K562 (cell line): ENCODE data around the gene SLC9A3. TPM values are rescaled to one million over a fixed set of nuclear protein-coding genes. Genes with fewer than 3 reads are reported as not detected.

Source experiments
- ATAC-seq: fragments of 200-7000 bp; cut with Tn5 transposase; 3 replicates; pipeline ENCODE4 v1.9.1; 2020; ENCODE audit warnings: moderate library complexity
- BruUV-seq: library from RNA; stranded (reverse); fragments of 400-500 nt; replicated peaks from 2 replicates; lab custom pipeline; 2021; lab: Mats Ljungman, UMichigan
- CTCF ChIA-PET: fragments of 300-600 bp; formaldehyde crosslinking; extraction: SDS; loops from one replicate; lab custom pipeline; 2021; ENCODE audit warnings: low intra/inter-chr PET ratio; lab: Yijun Ruan, JAX
- POLR2A ChIA-PET: fragments of 300-600, 350-650 bp; sonication (Branson Sonifier 250); formaldehyde crosslinking; extraction: SDS; loops from one replicate; lab custom pipeline; 2021; ENCODE audit warnings: antibody characterized with exemption, inconsistent platforms; lab: Yijun Ruan, JAX
- DNase-seq, 4 experiments: peaks; one replicate each; pipeline versions ENCODE4 v3.0.0 to v3.0.0-alpha.2; 2011 to 2018; ENCODE audit warnings: low spot score in 3 of 4, mixed read lengths in 3 of 4; ENCODE audit errors: extremely low read depth in 1 of 4
- FAIRE-seq: peaks from 2 replicates; lab custom pipeline; 2011; peaks lifted over from hg19 to GRCh38; lab: Jason Lieb, UNC
- H2AFZ ChIP-seq: 2 replicates; pipeline ENCODE4 v1.6.0; 2011; ENCODE audit warnings: low read depth, low read length, control low read depth, inconsistent platforms
- H3K27ac ChIP-seq: fragments of 200-600 bp; 3 replicates; pipeline ENCODE4 v1.8.0; 2011; ENCODE audit warnings: low read depth, mild to moderate bottlenecking, control low read depth, inconsistent platforms, low read length, moderate library complexity, mixed read lengths; ENCODE audit errors: extremely low read depth
- H3K27me3 ChIP-seq, 2 experiments: fragments of 300-600 bp in 1 of 2; 2 replicates in 1 of 2; 3 replicates in 1 of 2; pipeline versions ENCODE4 v1.6.0 to v1.8.0; 2011; ENCODE audit warnings: inconsistent platforms in 2 of 2, low read length in 2 of 2, mild to moderate bottlenecking in 1 of 2, mixed read lengths in 1 of 2, moderate library complexity in 1 of 2; ENCODE audit not compliant: control insufficient read depth in 2 of 2, insufficient read depth in 2 of 2
- H3K36me3 ChIP-seq: fragments of 300-600 bp; 3 replicates; pipeline ENCODE4 v1.8.0; 2011; ENCODE audit warnings: mild to moderate bottlenecking, low read length, inconsistent platforms; ENCODE audit not compliant: control insufficient read depth, insufficient read depth
- H3K4me1 ChIP-seq, 2 experiments: fragments of 200-600 bp in 1 of 2; replicated peaks in 1 of 2; 2 replicates in 1 of 2; 3 replicates in 1 of 2; pipeline versions ENCODE4 v1.5.1 to v1.8.0; 2011; ENCODE audit warnings: inconsistent platforms in 2 of 2, low read length in 2 of 2, mild to moderate bottlenecking in 1 of 2, mixed read lengths in 1 of 2, moderate library complexity in 1 of 2; ENCODE audit not compliant: control insufficient read depth in 2 of 2, insufficient read depth in 2 of 2
- H3K4me2 ChIP-seq: 2 replicates; pipeline ENCODE4 v1.6.1; 2011; ENCODE audit warnings: low read length, control low read depth, inconsistent platforms, mixed read lengths; ENCODE audit not compliant: insufficient read depth
- H3K4me3 ChIP-seq: fragments of 200-600 bp; sonication (generic), shearing (Covaris generic); 2 replicates; pipeline ENCODE4 v1.5.1; 2016; ENCODE audit warnings: control low read depth, inconsistent platforms
- H3K79me2 ChIP-seq: fragments of 200-600 bp; 3 replicates; pipeline ENCODE4 v1.8.0; 2011; ENCODE audit warnings: low read length, inconsistent platforms; ENCODE audit not compliant: control insufficient read depth, insufficient read depth
- H3K9ac ChIP-seq, 2 experiments: 2 replicates each; pipeline versions ENCODE4 v1.6.0 to v1.6.1; 2011; ENCODE audit warnings: low read depth in 2 of 2, low read length in 2 of 2, control low read depth in 1 of 2, inconsistent platforms in 1 of 2, mild to moderate bottlenecking in 1 of 2, mixed read lengths in 1 of 2; ENCODE audit not compliant: insufficient read depth in 1 of 2
- H3K9me1 ChIP-seq: one replicate; pipeline ENCODE4 v1.6.0; 2011; ENCODE audit warnings: inconsistent platforms, mild to moderate bottlenecking, low read length, moderate library complexity; ENCODE audit not compliant: control insufficient read depth, insufficient read depth
- H3K9me3 ChIP-seq: replicated peaks from 2 replicates; pipeline ENCODE4 v1.5.1; 2011; ENCODE audit warnings: low read depth, low read length, inconsistent platforms; ENCODE audit not compliant: control insufficient read depth, insufficient read depth
- H4K20me1 ChIP-seq: replicated peaks from 2 replicates; pipeline ENCODE4 v1.6.1; 2011; ENCODE audit warnings: low read length, inconsistent platforms, mixed read lengths; ENCODE audit not compliant: control insufficient read depth, insufficient read depth
- CREB1 ChIP-seq, 2 experiments: sonication (generic) in 1 of 2; formaldehyde crosslinking in 1 of 2; IDR thresholded peaks; 2 replicates each; pipeline versions ENCODE4 v1.6.1 to v1.8.0; 2012 to 2022; ENCODE audit warnings: inconsistent platforms in 1 of 2, mild to moderate bottlenecking in 1 of 2, missing genetic modification reagents in 1 of 2, moderate library complexity in 1 of 2
- CUX1 ChIP-seq: fragments of 200-800 bp; sonication (Bioruptor generic); IDR thresholded peaks from 2 replicates; pipeline ENCODE4 v1.6.1; 2016; ENCODE audit warnings: missing genetic modification characterization, missing compliant biosample characterization
- EP300 ChIP-seq: IDR thresholded peaks from 2 replicates; pipeline ENCODE4 v1.6.1; 2012; ENCODE audit warnings: low read length, improper control_type of control experiment
- FOXJ3 ChIP-seq: sonication (generic); formaldehyde crosslinking; IDR thresholded peaks from 2 replicates; pipeline ENCODE4 v1.4.0; 2020; ENCODE audit warnings: mild to moderate bottlenecking, missing genetic modification reagents
- HINFP ChIP-seq: fragments of 450-650 bp; conservative IDR thresholded peaks from 2 replicates; pipeline ENCODE4 v1.6.1; 2016; ENCODE audit warnings: missing genetic modification characterization, low read depth, mild to moderate bottlenecking, control low read depth, missing compliant biosample characterization
- MEF2D ChIP-seq: conservative IDR thresholded peaks from 2 replicates; pipeline ENCODE4 v1.6.1; 2016; ENCODE audit warnings: low read depth, missing genetic modification characterization, missing compliant biosample characterization
- NCOA1 ChIP-seq: fragments of 450-650 bp; IDR thresholded peaks from 2 replicates; pipeline ENCODE4 v1.6.1; 2016; ENCODE audit warnings: low read depth
- NEUROD1 ChIP-seq: fragments of 150-350 bp; IDR thresholded peaks from 2 replicates; pipeline ENCODE4 v1.6.1; 2014; ENCODE audit warnings: borderline replicate concordance, low read length, low read depth; ENCODE audit not compliant: partially characterized antibody
- PRMT5 ChIP-seq: sonication (generic); formaldehyde crosslinking; IDR thresholded peaks from 2 replicates; pipeline ENCODE4 v1.5.0; 2020; ENCODE audit warnings: missing genetic modification reagents
- ZBTB11 ChIP-seq, 3 experiments: fragments of 200-800 bp in 1 of 3; fragments of 250-450 bp in 1 of 3; fragments of 450-650 bp in 1 of 3; sonication (Bioruptor Pico) in 1 of 3; sonication (Bioruptor generic) in 1 of 3; formaldehyde crosslinking in 1 of 3; IDR thresholded peaks; 2 replicates each; pipeline versions ENCODE4 v1.6.1 to v1.8.0; 2016 to 2022; ENCODE audit warnings: mild to moderate bottlenecking in 2 of 3, missing genetic modification characterization in 2 of 3, missing compliant biosample characterization in 1 of 3, moderate library complexity in 1 of 3
- ZNF444 ChIP-seq: fragments of 250-450 bp; sonication (Bioruptor Pico); IDR thresholded peaks from 2 replicates; pipeline ENCODE4 v1.4.0; 2020; ENCODE audit warnings: mild to moderate bottlenecking, moderate library complexity
- ZNF785 ChIP-seq: fragments of 250-450 bp; sonication (Bioruptor Pico); IDR thresholded peaks from 2 replicates; pipeline ENCODE4 v1.4.0; 2020; ENCODE audit warnings: mild to moderate bottlenecking
- WGBS: fragments of 100-300 bp; shearing (Covaris generic); methylation state at CpG from one replicate; pipeline ENCODE4 v1.1.6; 2016; ENCODE audit warnings: low coverage, mixed read lengths; ENCODE audit not compliant: insufficient coverage; ENCODE audit errors: missing lambda C conversion rate; 5-methylcytosine and 5-hydroxymethylcytosine counted together
- in situ Hi-C: fragments of 300-500 bp; cut with MboI; formaldehyde crosslinking; loops from 4 replicates; pipeline ENCODE4 v1.15.0; 2018; ENCODE audit warnings: inconsistent platforms, mixed read lengths
- intact Hi-C: fragments of 100-400 bp; cut with micrococcal nuclease; formaldehyde crosslinking; loops from 2 replicates; pipeline ENCODE4 v1.14.2; 2022
- polyA plus RNA-seq, 8 experiments: library from polyadenylated mRNA; depleted of rRNA in 4 of 8; stranded (reverse) in 5 of 8; unstranded in 3 of 8; fragments of >200 nt; fragmentation: Nextera tagmentation in 2 of 8; fragmentation: Illumina TruSeq in 1 of 8; extraction: Ambion mirVana in 2 of 8; extraction: Trizol in 1 of 8; gene quantifications; 2 replicates each; pipeline versions ENCODE4 v1.2.1 to v1.2.3, GENCODE V29; 2011 to 2014; ENCODE audit warnings: inconsistent platforms in 1 of 8, missing spikeins in 1 of 8
- total RNA-seq, 7 experiments: library from RNA; depleted of rRNA in 6 of 7; stranded (reverse); fragments of >200 nt in 6 of 7; fragmentation: Illumina TruSeq in 2 of 7; extraction: Trizol in 2 of 7; gene quantifications; 2 replicates each; pipeline versions ENCODE4 v1.2.1 to v1.2.3, GENCODE V29; 2011 to 2021; ENCODE audit warnings: low replicate concordance in 1 of 7

Gene SLC9A3
- total and polyA plus RNA-seq, 9 of the 15 experiments (the other 6 are each of a cell fraction or from before 2014, with no cell fraction given): 1.5 to 5.8 (median 3.7) TPM; not detected in 2

GRCh38 chr5:571791-572190 lies 47.5 kb upstream of the SLC9A3 start:
- FAIRE-seq (no peak), DNase-seq (no peak), ATAC-seq (no peak)
- H3K9ac ChIP-seq: no peak overlapping the region
- H4K20me1 ChIP-seq: no peaks in the 10 kb centered on the region
- in situ Hi-C loops (no loop called here), intact Hi-C loops (no loop called here)
- peaks cover 55 to 85% of the 10 kb centered on the region in 2 experiments for H3K27me3 ChIP-seq
- ChIA-PET CTCF (no interaction called here), POLR2A (interaction anchor here (1.1 to 1.5 kb wide), 2 partner anchors 12 to 40 kb away, joined by 3 to 4 read pairs; no protein-coding TSS in a partner anchor)
- no peak overlapping the region for H3K4me3 ChIP-seq
- peaks cover 0 to 30% of the 10 kb centered on the region in 2 experiments; a peak in 2 of 5 replicates for H3K4me1 ChIP-seq
- H3K27ac ChIP-seq: no peak overlapping the region
- WGBS: 19% methylated on average over 13 of the region's 13 CpGs
- no peak overlapping the region for H2AFZ ChIP-seq
- H3K79me2 ChIP-seq: no peaks in the 10 kb centered on the region
- H3K36me3 ChIP-seq: no peaks in the 10 kb centered on the region
- no peak overlapping the region for H3K4me2 ChIP-seq
- no peaks in the 10 kb centered on the region for H3K9me1 ChIP-seq
- no TSS peak for BruUV-seq
- H3K9me3 ChIP-seq: no peaks in the 10 kb centered on the region
- no peak for TF ChIP-seq CREB1 (IDR thresholded peaks at IDR 0.05)
- TF ChIP-seq CREB1 (CRISPR knock-in tag; IDR thresholded peaks at IDR 0.05): no peak
- no peak for TF ChIP-seq EP300
- TF ChIP-seq MEF2D: no peak
- no peak for TF ChIP-seq PRMT5
- no peak for TF ChIP-seq NCOA1
- no peak for TF ChIP-seq ZNF444 (CRISPR knock-in tag)
- no peak for TF ChIP-seq ZBTB11 (CRISPR knock-in tag; IDR thresholded peaks at IDR 0.05)
- TF ChIP-seq CUX1: no peak
- no peak for TF ChIP-seq NEUROD1
- TF ChIP-seq HINFP (tag): no peak
- TF ChIP-seq FOXJ3 (CRISPR knock-in tag): no peak
- TF ChIP-seq ZNF785 (CRISPR knock-in tag): no peak
